Thyroid gland (tissue), 4 donors: ENCODE results near the gene CSF2RB.

ENCODE experiments used
- CTCF ChIP-seq, 6 experiments: fragments of 200-600 bp in 3 of 6; fragments of 450-650 bp in 3 of 6; sonication (generic) in 3 of 6; IDR thresholded peaks; one replicate each; pipeline ENCODE4 v1.5.1; 2016 to 2019; ENCODE audit warnings: antibody characterized with exemption in 6 of 6, mild to moderate bottlenecking in 2 of 6, inconsistent platforms in 1 of 6, moderate library complexity in 1 of 6
- POLR2A ChIP-seq, 2 donors: fragments of 450-650 bp; IDR thresholded peaks; one replicate each; pipeline ENCODE4 v1.6.1; 2017; ENCODE audit warnings: antibody characterized with exemption in 2 of 2, mild to moderate bottlenecking in 2 of 2, moderate library complexity in 1 of 2

- peak in 2 of 6 experiments; percentile 15 to 25 for TF ChIP-seq CTCF (IDR thresholded peaks at IDR 0.05)
- no peak for TF ChIP-seq POLR2A (IDR thresholded peaks at IDR 0.05)
Measured at GRCh38 chr22:36977401-36977861, 64.0 kb downstream of the CSF2RB start.
